ENCODE measurements around the gene PEX6. TPM values are rescaled to one million over a fixed set of nuclear protein-coding genes. Genes with fewer than 3 reads are reported as not detected.

The PEX6 gene
- total and polyA plus RNA-seq, 2 experiments from 2014 or later: 6.5 to 25.1 TPM

GRCh38 chr6:42921801-42922200 is 57.2 kb downstream of the PEX6 start:
- Histone ChIP-seq H3K4me1 (ENCODE audit: insufficient read depth) (peaks cover 9% of the 10 kb centered on the region; the same call in 1 of the 2 replicates), H3K27ac (ENCODE audit: low read depth) (no peak overlapping the region), H3K9me2 (ENCODE audit: insufficient read depth) (no peaks in the 10 kb centered on the region), H3K79me2 (replicated peaks; ENCODE audit: insufficient read depth) (no peaks in the 10 kb centered on the region), H3K4me3 (no peak overlapping the region), H3K27me3 (ENCODE audit: insufficient read depth) (no peaks in the 10 kb centered on the region), H3K4me2 (no peak overlapping the region), H2AFZ (no peak overlapping the region), H3F3A (replicated peaks; ENCODE audit: low read depth) (peaks cover 8% of the 10 kb centered on the region; the same call in 1 of the 2 replicates), H3K36me3 (ENCODE audit: insufficient read depth) (no peaks in the 10 kb centered on the region), H4K20me1 (replicated peaks; ENCODE audit: insufficient read depth) (no peaks in the 10 kb centered on the region)
- DNase-seq (ENCODE audit: low spot score): no peak
- H3K36me3 Mint-ChIP-seq (ENCODE audit: low read depth): no peaks in the 10 kb centered on the region
- H3K9me3 Mint-ChIP-seq: no peaks in the 10 kb centered on the region
- ATAC-seq: no peak
- peaks cover 5% of the 10 kb centered on the region for H3K4me1 Mint-ChIP-seq
- no peaks in the 10 kb centered on the region for H3K27me3 Mint-ChIP-seq (ENCODE audit: insufficient read depth, low read depth, poor library complexity)
- no peak overlapping the region for H3K4me3 Mint-ChIP-seq
- TF ChIP-seq ZNF462 (CRISPR knock-in tag; IDR thresholded peaks at IDR 0.05) (no peak), POLR2AphosphoS5 (IDR thresholded peaks at IDR 0.05; ENCODE audit: low read depth) (no peak), REST (IDR thresholded peaks at IDR 0.05; ENCODE audit: unreplicated experiment) (no peak), CTCF (conservative IDR thresholded peaks at IDR 0.05; ENCODE audit: low read depth in 2 of 2) (no peak), EZH2phosphoT487 (IDR thresholded peaks at IDR 0.05; ENCODE audit: unreplicated experiment) (no peak), ZNF114 (CRISPR knock-in tag; IDR thresholded peaks at IDR 0.05) (no peak), ETS1 (IDR thresholded peaks at IDR 0.05) (no peak), ZNF331 (CRISPR knock-in tag; IDR thresholded peaks at IDR 0.05; ENCODE audit: low read depth) (no peak), JUNB (IDR thresholded peaks at IDR 0.05; ENCODE audit: unreplicated experiment) (no peak), NANOG (IDR thresholded peaks at IDR 0.05; ENCODE audit: borderline replicate concordance) (no peak), STAT1 (IDR thresholded peaks at IDR 0.05; ENCODE audit: unreplicated experiment) (no peak), CREB1 (CRISPR knock-in tag; IDR thresholded peaks at IDR 0.05; ENCODE audit: low read depth) (no peak), EZH2 (IDR thresholded peaks at IDR 0.05; ENCODE audit: low read depth, unreplicated experiment) (no peak)
- H3K27ac Mint-ChIP-seq: no peak overlapping the region

All from GM23338 (cell line).